ENCODE results near the gene STK32B.

Gene STK32B

GRCh38 chr4:5139141-5139540 lies 87.9 kb downstream of the STK32B start:
- no peak overlapping the region for H3K4me3 ChIP-seq (ENCODE audit: low read depth, low read length)
- no peak for TF ChIP-seq CTCF (IDR thresholded peaks at IDR 0.05; ENCODE audit: low read depth, low read length)

GRCh38 chr4:5141802-5142201 lies 90.5 kb downstream of the STK32B start:
- TF ChIP-seq CTCF (IDR thresholded peaks at IDR 0.05; ENCODE audit: low read depth, low read length): no peak
- no peak overlapping the region for H3K4me3 ChIP-seq (ENCODE audit: low read depth, low read length)

GRCh38 chr4:5142726-5143125 lies 91.4 kb downstream of the STK32B start:
- peak; percentile 59 for TF ChIP-seq CTCF (IDR thresholded peaks at IDR 0.05; ENCODE audit: low read depth, low read length)
- H3K4me3 ChIP-seq (ENCODE audit: low read depth, low read length): no peak overlapping the region

- no peak for TF ChIP-seq CTCF (IDR thresholded peaks at IDR 0.05; ENCODE audit: low read depth, low read length)
- H3K4me3 ChIP-seq (ENCODE audit: low read depth, low read length): no peak overlapping the region
Observed at GRCh38 chr4:5143306-5143861, 92.1 kb downstream of the STK32B start.

- no peak overlapping the region for H3K4me3 ChIP-seq (ENCODE audit: low read depth, low read length)
- no peak for TF ChIP-seq CTCF (IDR thresholded peaks at IDR 0.05; ENCODE audit: low read depth, low read length)
Observed at GRCh38 chr4:5143940-5144339, 92.7 kb downstream of the STK32B start.

GRCh38 chr4:5144384-5144783 lies 93.1 kb downstream of the STK32B start:
- no peak for TF ChIP-seq CTCF (IDR thresholded peaks at IDR 0.05; ENCODE audit: low read depth, low read length)
- no peak overlapping the region for H3K4me3 ChIP-seq (ENCODE audit: low read depth, low read length)

GRCh38 chr4:5146248-5146647 lies 95.0 kb downstream of the STK32B start:
- TF ChIP-seq CTCF (IDR thresholded peaks at IDR 0.05; ENCODE audit: low read depth, low read length): no peak
- no peak overlapping the region for H3K4me3 ChIP-seq (ENCODE audit: low read depth, low read length)
